22Rv1 (cell line): Measurements from ENCODE around the gene STKLD1.

ENCODE experiments used
- H3K27ac ChIP-seq: fragments of 450-650 bp; 2 replicates; pipeline ENCODE4 v1.5.1; 2017
- CTCF ChIP-seq: fragments of 450-650 bp; IDR thresholded peaks from 2 replicates; pipeline ENCODE4 v1.5.1; 2017; ENCODE audit warnings: mild to moderate bottlenecking
- ZFX ChIP-seq: fragments of 450-650 bp; IDR thresholded peaks from 2 replicates; pipeline ENCODE4 v1.6.1; 2017; ENCODE audit warnings: antibody characterized with exemption, borderline replicate concordance

STKLD1 gene

GRCh38 chr9:133389025-133389557 is 12.9 kb downstream of the STKLD1 start:
- no peak for TF ChIP-seq ZFX
- TF ChIP-seq CTCF, result no peak
- no peak overlapping the region for H3K27ac ChIP-seq

GRCh38 chr9:133389562-133389961 is 13.4 kb downstream of the STKLD1 start:
- no peak overlapping the region for H3K27ac ChIP-seq
- no peak for TF ChIP-seq ZFX
- TF ChIP-seq CTCF, result no peak

- TF ChIP-seq ZFX (no peak), CTCF (no peak)
- H3K27ac ChIP-seq, result no peak overlapping the region
These were observed 14.5 kb downstream of the STKLD1 start for GRCh38 chr9:133390713-133391112.

- peak overlapping the region; percentile 38; the same call in 1 of the 2 replicates for H3K27ac ChIP-seq
These were observed 15.3 kb downstream of the STKLD1 start for GRCh38 chr9:133391449-133391848.

GRCh38 chr9:133392308-133392707 is 16.1 kb downstream of the STKLD1 start:
- peak overlapping the region; percentile 38; the same call in 1 of the 2 replicates for H3K27ac ChIP-seq

- TF ChIP-seq CTCF, result no peak
- no peak for TF ChIP-seq ZFX
These were observed 17.2 kb downstream of the STKLD1 start for GRCh38 chr9:133393399-133393798.

GRCh38 chr9:133394687-133395271 is 18.6 kb downstream of the STKLD1 start:
- no peak for TF ChIP-seq ZFX
- no peak overlapping the region for H3K27ac ChIP-seq

More at GRCh38 chr9:133393399-133393798, 17.2 kb downstream of the STKLD1 start:
- no peak overlapping the region for H3K27ac ChIP-seq

- H3K27ac ChIP-seq, result no peak overlapping the region
- TF ChIP-seq CTCF (peak; percentile 33), ZFX (no peak)
These were observed 20.8 kb downstream of the STKLD1 start for GRCh38 chr9:133396952-133397351.

- TF ChIP-seq ZFX (no peak), CTCF (no peak)
- H3K27ac ChIP-seq, result no peak overlapping the region
These were observed 21.2 kb downstream of the STKLD1 start for GRCh38 chr9:133397370-133397769.
